Stimulated activated CD8-positive, alpha-beta memory T cell treated with anti-CD3 and anti-CD28 coated beads, Interleukin-7, amount 100 ng/mL, for 1 hour (primary cell): ENCODE results near the gene GNA15.
"Not testable (repeated sequence)": the region's sequence is repeated elsewhere in the genome, so short reads cannot be mapped to it uniquely, and the experiment has no call there.

Experiments used
- DNase-seq, 2 donors: peaks; one replicate each; pipeline ENCODE4 v3.0.0-alpha.2; 2020; ENCODE audit warnings: low read depth in 2 of 2

GNA15 gene

DNA sequence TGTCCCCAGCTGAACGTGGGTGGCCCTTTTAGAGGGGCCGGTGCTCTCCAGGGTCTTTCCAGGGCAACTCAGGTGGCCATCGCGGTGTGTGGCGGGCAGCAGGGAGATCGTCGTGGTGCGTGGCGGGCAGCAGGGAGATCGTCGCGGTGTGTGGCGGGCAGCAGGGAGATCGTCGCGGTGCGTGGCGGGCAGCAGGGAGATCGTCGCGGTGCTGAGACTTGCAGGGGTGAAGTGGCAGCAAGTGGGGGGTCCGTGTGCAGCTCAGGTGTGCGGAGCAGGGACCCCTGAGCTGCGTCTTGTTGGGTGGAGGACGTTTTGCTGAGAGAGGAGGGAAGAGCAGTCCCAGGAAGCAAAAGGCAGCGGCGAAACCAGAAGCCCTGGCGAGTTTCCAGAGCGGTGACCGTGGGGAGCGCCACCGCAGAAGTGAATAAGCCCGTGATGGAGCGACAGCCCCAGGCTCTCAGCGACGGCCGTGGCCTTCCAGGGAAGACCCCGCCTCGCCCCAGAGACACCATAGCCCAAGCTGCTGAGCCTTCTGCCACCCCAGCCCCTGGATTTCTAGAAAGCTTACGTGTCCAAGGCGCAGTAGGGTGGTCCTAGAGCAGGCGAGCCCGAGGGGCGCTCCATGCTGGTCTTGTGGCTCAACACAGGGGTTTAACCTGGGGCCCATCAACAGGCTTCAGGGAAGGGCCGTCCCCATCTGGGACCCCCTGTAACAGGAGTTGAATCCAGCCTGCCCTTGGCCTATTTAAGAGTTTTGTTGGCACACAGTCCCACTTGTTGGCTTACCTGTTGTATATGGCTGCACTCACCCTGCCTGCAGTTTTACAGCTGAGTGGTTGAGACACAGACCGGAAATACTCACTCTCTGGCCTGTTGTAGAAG, 55.3 kb downstream of the GNA15 start:
- DNase-seq, result no peak

DNA sequence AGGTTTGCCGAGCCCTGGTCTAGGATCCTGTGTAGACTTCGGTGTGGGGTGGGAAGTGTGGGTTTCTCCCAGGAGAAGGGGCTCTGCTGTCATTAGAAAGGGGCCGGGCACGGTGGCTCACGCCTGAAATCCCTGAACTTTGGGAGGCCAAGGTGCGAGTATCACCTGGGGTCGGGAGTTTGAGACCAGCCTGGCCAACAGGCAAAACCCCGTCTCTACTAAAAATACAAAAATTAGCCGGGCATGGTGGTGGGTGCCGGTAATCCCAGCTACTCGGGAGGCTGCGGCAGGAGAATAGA, 55.9 kb downstream of the GNA15 start:
- not testable (repeated sequence) for DNase-seq

DNA sequence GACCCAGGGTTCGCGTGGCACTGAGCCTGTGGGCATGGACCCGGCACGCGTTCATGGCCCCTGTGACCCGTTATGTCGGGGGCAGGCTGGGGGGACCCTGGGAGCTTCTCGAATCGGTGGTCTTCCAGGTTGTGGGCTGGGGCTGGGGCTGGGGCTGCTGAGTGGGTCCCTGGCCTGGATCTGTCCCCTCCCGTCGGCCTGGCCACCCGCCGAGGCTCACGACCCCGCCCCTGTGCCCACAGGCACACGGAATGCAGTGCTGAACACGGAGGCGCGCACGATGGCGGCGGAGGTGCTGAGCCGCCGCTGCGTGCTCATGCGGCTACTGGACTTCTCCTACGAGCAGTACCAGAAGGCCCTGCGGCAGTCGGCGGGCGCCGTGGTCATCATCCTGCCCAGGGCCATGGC, 56.4 kb downstream of the GNA15 start:
- DNase-seq, result no peak

DNA sequence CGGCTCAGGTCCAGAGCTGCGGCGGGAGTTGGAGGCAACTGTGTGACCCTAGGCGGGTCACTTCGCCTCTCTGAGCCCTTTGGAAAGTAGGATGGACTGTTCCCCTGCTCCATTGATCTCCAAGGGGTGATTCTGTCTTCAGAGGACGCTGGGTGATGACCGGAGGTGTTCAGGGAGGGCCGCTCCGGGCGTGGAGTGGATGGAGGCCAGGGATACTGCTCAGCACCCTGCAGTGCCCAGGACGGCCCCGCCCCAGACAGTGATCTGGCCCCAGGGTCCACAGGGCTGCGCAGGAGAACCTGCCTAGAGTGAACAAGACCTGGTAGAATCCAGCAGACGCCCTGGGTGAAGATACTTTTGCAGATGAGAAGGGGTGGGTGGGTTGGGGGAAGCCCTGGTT, 56.9 kb downstream of the GNA15 start:
- no peak for DNase-seq

DNA sequence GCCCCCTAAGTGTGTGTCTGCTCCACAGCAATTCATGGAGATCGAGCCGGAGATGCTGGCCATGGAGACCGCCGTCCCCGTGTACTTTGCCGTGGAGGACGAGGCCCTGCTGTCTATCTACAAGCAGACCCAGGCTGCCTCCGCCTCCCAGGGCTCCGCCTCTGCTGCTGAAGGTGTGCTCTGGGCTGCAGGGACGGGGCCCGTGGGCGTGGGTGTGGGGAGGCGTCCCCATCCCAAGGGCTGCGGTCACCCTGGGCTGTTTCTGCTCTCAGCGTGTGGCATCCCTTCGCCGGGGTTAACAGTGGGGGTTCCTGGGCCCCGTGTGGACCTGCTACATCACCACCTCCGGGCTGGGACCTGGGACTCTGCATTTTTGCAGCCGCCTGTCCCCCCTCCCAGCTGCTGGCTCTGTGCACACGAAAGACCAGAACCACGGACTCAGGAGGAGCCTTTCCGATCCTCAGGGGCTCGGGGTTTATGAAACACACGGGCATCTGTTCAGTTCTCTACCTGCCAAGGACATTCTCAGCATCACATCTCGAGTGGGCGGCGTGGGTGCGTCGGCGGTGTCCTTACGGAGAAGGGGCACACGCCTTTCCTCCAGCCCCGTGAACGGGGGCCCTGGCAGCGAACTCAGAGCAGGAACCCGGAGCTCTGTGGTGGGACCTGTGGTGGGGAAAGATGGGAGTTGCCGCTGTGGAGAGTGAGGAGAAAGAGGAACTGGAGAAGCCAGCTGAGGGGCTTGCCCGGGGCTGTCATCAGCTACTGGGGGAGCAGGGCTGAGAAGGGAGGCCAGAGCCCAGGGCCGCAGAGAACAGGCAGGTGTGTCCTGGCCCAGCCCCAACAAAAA, 57.6 kb downstream of the GNA15 start:
- DNase-seq, result no peak

DNA sequence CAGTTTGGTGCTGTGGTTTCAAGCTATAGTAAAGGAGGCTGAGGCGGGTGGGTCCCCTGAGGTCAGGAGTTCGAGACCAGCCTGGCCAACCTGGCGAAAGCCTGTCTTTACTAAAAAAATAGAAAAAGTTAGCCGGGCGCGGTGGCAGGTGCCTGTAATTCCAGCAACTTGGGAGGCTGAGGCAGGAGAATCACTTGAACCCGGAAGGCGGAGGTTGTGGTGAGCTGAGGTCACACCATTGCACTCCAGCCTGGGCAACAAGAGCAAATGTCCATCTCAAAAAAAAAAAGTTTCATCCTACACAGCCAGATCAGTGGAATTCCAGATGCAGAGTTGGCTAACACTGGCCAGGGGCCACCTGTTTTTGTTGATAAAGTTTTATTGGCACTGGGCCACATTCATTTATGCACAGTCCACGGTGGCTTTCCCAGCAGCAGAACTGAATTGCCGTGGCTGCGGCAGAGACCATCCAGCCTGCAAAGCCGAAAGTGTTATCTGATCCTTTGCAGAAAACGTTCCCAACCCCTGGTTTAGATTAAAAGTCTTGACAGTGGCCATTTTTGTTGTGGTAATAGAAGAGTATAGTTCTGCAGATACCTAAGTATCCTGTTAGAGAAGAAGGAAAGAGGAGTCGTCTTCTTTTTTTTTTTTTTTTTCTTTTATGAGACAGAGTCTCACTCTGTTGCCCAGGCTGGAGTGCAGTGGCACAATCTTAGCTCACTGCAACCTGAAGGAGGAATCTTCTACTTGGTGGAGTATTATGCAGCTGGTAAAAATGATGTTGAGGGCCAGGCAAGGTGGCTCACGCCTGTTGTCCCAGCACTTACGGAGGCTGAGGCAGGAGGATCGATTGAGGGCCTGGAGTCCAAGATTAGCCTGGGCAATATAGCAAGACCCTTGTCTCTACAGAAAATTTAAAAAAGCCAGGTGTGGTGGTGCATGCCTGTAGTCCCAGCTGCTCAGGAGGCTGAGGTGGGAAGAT, 58.6 kb downstream of the GNA15 start:
- no peak for DNase-seq

DNA sequence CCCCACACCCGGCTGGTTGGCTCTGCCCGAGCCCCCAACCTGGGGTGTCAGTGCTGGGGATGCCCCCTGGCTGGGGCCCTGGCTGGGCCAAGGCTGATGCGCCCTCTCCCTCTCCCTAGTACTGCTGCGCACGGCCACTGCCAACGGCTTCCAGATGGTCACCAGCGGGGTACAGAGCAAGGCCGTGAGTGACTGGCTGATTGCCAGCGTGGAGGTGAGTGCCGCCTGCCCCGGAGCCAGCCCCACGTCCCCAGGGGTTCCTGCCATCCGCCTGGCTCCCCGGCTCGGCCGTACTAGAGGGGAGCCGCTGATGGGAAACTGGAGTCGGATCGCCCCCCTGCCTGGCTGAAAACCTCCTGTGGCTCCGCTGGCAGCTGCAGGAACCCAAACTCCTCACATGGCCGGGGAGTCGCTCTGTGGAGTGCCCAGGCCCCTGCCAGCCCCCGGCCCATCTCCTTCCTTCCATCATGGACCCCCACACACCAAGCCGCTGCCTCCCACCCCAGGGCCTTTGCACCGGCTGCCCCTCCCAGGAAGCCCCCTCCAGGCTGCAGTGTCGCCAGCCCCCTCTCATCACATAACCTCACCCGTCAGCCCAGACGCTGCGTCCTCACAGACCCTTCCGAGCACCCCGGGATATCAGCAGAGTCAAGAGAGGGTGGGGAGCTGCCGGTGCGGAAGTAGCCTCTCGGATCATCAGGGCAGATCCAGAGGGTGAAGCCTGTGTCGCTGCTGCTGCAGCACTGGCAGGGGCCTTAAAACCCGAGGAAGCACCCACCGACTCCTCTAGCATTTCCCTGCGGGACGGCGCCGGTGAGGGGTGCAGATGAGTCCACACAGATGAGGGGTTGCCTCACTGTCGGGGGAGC, 60.5 kb downstream of the GNA15 start:
- DNase-seq, result no peak

DNA sequence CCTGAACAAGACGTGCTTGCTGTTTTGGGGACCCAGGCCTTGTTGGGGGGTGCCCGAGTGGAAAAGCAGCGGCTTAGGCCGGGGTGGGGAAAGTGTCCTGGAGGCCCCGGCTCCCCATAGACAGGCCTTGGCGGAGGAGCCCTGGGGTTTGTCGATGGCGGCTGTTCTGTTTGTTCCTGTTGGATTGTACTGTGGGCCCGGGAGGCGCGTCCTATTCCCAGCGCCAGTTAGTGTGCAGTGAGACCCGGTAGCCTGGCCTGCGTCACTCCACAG, 61.0 kb downstream of the GNA15 start:
- DNase-seq, result no peak

DNA sequence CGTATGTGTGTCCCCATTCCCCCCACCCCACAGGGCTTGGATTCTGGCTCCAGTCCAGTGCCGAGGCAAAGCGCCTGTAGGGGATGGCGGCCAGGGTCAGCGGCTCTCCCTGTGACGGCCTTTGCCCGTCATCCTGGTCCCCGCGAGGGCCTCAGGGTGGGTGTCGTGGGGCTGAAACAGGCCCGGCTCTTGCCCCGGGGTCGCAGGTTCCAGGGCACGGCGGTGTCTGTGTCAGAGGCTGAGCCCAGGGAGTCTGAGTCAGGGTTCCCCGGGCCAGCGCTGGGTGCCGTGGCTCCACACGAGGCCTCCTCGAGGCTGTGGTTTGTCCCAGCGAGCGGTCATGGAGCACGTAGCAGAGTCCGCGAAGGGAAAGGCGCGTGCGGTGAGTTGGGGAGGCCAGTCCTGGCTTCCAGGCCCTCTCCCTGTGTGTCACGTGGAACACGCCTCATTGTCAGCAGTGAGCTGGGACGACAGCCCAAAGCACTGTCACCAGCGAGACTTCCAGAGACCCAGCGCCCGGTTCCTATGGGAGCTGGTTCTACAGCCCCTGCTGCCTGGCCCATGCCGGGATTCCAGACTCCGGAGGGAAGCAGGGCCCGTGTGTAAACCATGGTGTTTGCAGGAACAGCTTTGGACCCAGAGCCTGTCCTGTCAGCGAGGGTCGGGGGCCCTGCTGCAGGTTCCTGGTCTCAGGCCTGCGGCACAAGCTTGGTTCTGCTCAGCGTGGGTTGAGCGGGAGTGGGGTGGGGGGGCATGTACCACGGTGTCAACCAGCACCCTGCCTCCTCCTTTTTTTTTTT, 63.3 kb downstream of the GNA15 start:
- no peak for DNase-seq

DNA sequence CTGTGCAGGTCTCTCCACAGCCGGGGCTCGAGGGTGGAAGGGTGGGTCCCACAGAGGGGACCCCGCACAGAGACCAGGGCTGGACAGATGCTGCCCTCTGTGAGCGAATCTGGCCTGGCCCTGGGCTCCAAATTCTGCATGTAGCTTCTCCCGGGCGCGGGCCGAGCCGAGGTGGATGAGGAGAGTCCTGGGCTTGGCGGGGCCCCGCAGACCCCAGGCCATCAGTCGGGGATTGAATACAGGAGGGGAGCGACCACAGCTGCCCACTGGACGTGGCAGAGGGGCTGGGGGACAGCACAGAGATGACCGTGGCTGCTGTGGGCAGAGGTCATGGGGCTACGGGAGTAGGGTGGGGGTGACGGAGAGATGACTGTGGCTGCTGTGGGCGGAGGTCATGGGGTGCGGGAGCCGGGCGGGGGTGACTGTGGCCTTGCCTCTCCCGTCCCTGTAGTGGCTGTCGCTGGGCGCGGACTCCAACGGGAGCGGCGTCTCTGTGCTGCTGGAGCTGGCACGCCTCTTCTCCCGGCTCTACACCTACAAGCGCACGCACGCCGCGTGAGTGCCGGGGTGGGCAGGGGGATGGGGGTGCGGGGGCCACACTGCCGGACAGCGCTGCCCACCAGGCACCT, 65.4 kb downstream of the GNA15 start:
- no peak for DNase-seq

DNA sequence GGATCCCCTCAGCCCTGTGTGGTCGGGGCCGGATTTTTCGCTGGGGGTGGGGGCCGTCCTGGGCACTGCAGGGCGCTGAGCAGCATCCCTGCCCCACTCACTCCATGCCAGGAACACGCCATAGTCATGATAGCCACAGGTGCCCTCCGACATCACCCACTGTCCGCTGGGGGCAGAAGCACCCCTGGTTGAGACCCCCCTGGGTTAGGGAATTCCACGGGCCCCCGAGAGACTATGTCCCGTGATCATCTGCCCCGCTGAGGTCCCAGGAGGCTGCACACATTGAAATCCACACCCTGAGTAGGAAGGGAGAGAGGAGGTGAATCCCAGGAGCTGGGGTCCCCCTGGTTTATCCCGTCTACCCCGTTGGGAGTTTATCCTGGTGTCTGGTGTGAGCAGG, 66.1 kb downstream of the GNA15 start:
- no peak for DNase-seq

DNA sequence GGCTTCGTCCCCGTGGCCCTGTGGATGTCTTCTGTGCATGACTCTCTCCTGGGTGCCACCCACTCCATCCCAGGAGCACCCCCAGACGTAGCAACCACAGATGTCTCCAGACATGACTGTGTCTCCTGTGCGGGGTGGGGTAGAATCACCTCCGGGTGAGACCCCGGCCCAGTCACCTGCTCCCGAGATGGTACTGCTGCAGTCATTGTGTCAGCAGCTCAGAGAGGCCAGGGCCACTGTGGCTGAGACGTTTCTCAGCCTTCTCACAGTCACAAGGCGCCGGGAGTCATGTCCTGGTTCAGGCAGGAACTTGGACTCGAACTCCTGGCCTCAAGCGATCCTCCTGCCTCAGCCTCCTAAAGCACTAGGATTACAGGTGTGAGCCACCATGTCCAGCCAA, 66.5 kb downstream of the GNA15 start:
- no peak for DNase-seq

DNA sequence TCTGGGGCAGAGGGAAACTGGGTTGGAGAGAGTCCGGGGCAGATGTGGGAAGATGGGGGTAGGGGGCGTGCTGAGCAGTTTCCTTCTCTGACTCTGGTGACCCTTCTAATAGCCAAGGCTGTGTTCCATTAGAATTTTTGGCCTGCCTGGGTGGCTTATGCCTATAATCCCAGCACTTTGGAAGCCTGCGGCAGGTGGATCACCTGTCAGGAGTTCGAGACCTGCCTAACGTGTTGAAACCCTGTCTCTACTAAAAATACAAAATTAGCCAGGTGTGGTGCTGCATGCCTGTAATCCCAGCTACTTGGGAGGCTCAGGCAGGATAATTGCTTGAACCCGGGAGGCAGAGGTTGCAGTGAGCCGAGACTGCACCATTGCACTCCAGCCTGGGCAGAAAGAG, 67.1 kb downstream of the GNA15 start:
- not testable (repeated sequence) for DNase-seq

DNA sequence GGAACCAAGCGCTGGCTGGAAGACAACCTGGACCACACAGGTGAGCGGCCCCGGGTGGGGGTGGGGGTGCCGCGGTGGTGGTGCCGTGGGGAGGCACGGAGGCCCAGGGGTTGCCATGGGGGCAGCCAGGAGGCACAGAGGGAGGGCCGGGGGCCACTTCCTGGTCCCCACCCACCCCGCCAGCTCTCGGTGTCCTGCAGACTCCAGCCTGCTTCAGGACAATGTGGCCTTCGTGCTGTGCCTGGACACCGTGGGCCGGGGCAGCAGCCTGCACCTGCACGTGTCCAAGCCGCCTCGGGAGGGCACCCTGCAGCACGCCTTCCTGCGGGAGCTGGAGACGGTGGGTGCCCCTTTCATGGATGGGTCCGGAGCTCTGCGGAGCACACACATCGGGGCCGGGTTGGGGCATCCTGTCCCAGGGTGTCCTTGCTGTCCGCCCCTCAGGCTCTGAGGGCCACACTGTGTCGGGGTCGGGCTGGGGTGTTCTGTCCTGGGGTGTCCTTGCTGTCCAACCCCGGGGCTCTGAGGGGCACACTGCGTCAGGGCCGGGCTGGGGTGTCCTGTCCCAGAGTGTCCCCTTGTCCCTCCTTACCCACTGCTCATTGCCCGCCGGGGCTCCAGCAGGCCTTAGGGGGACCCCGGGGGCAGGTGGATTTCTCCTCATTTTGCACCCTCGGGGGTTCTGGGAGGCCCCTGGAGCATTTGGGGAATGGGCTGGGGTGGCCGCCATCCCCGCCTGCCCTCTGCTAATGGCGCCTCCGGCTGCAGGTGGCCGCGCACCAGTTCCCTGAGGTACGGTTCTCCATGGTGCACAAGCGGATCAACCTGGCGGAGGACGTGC, 68.2 kb downstream of the GNA15 start:
- no peak for DNase-seq

DNA sequence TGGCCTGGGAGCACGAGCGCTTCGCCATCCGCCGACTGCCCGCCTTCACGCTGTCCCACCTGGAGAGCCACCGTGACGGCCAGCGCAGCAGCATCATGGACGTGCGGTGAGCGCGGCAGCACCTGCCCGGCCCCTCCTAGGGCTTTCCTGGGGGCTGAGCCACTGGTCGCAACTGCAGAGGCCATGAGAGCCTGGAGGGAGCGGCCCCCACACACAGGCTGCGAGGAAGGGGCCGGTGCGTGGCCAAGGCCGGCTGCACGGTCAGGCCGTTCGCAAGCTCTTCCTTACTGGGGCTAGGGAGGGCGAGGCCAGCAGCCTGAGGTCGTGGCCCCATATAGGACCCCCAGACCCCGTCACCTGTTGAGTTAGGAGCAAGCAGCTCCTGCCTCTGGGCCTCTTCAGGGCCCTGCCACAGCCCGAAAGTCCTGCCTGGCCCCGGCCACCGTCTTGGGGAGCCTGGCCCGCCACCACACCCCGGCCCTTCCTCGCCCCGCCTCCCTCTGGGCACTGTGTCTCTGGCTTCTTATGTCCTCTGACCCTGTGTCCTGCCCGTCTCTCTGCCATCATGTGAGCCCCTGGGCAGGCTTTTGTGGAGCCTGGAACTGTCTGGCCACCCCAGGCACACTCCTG, 68.9 kb downstream of the GNA15 start:
- no peak for DNase-seq

DNA sequence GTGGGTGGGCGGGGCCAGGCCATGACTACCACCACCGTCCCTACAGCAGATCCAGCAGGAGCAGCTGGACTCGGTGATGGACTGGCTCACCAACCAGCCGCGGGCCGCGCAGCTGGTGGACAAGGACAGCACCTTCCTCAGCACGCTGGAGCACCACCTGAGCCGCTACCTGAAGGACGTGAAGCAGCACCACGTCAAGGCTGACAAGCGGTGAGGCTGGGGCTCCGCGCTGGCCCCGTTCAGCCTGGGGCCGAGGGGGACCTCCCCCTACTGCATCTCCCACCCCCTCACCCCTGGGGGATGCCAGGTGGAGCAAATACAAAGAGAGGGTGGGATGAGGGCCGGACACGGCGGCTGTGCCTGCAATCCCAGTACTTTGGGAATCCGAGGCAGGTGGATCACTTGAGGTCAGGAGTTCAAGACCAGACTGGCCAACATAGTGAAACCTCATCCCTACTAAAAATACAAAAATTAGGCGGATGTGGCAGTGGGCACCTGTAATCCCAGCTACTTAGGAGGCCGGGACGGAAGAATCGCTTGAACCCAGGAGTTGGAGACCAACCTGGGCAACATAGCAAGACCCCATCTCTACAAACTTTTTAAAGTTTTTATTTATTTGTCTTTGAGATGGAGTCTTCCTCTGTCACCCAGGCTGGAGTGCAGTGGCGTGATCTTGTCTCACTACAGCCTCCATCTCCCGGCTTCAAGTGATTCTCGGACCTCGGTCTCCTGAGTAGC, 70.6 kb downstream of the GNA15 start:
- no peak for DNase-seq

DNA sequence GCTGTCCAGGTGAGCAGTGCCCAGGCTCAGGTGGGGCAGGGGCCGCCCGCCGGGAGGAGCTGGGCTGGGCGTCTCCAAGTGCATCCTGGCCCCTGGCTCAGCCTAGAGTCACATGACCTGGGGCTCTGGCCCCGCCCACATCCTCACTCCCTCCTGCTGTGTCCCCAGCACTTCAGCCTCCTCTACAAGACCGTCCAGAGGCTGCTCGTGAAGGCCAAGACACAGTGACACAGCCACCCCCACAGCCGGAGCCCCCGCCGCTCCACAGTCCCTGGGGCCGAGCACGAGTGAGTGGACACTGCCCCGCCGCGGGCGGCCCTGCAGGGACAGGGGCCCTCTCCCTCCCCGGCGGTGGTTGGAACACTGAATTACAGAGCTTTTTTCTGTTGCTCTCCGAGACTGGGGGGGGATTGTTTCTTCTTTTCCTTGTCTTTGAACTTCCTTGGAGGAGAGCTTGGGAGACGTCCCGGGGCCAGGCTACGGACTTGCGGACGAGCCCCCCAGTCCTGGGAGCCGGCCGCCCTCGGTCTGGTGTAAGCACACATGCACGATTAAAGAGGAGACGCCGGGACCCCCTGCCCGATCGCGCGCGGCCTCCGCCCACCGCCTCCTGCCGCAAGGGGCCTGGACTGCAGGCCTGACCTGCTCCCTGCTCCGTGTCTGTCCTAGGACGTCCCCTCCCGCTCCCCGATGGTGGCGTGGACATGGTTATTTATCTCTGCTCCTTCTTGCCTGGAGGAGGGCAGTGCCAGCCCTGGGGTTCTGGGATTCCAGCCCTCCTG, 71.8 kb downstream of the GNA15 start:
- no peak for DNase-seq
